ENCODE measurements around the gene SUN5.

- TF ChIP-seq CTCF (IDR thresholded peaks at IDR 0.05) (no peak), POLR2A (IDR thresholded peaks at IDR 0.05) (no peak), EP300 (IDR thresholded peaks at IDR 0.05) (no peak)
Observed at GRCh38 chr20:32971703-32972161, 32.5 kb downstream of the SUN5 start.

Measured in ovary (tissue), 3 donors.